GM20431 (cell line): ENCODE data around the gene SULT1E1.

Experiments used
- in situ Hi-C: fragments of 300-500 bp; cut with MseI, MboI; formaldehyde crosslinking; loops from one replicate; pipeline ENCODE4 v1.15.0; 2020; ENCODE audit warnings: low sequenced_read_pairs; ENCODE audit not compliant: unreplicated experiment

Gene SULT1E1, protein sequence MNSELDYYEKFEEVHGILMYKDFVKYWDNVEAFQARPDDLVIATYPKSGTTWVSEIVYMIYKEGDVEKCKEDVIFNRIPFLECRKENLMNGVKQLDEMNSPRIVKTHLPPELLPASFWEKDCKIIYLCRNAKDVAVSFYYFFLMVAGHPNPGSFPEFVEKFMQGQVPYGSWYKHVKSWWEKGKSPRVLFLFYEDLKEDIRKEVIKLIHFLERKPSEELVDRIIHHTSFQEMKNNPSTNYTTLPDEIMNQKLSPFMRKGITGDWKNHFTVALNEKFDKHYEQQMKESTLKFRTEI

DNA sequence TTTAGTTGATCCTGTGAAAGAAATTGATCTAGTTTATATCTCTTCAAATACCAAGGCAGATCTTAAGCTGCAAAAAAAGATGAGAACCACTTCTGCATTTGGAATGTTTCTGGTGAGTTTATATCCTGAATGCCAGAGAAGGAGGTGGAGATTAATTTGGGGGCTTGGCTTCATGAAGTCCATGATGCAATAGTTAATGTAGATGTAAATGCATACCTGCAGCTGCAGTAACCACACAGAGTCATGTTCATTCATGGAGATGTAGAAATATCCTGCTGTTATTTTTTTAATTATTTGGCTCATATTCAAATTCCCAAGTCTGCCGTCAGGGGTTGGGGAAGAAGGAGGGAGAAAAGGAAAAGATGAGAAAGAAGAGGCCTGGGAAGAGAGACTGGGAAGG, at the start of gene SULT1E1:
TSS of gene SULT1E1 (minus strand) at position 94 of the 400 bp plus-strand sequence. CDS start 2,501 bp downstream, outside the sequence.
- in situ Hi-C loops, result no loop called here

DNA sequence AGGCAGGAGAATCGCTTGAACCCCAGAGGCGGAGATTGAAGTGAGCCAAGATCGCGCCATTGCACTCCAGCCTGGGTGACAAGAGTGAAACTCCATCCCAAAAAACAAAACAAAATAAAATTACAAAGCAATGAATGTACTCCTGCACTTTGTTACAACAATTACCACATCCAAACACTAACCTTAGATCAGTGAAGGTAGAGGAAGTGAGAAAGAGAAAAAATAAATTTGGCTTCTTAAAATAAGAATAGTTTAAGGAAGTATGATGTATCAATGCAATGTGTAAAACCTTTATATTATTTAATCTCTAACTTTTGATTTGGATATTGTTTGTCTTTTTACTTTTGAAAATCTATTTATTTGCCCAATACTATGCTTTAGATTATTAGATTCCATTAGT, 49.2 kb upstream of the SULT1E1 start:
- in situ Hi-C loops, result no loop called here

DNA sequence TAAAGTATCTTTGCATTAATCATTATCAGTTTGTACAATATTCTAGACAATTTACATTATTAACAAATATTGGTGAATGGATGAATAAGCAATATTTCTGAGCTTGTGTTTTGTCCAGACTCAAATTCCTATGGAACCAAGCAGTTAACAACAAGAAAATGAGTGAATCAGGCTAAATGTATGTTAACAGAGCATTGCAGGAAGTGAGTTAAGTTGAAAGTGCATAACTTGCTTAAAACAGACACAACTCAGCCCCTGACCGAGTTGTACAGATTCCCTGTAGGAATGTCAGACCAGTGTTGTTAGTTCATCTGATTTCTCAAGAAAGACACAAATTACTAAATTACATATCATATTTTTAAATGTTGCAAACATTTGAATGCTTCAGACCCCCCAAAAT, 47.2 kb upstream of the SULT1E1 start:
- in situ Hi-C loops, result no loop called here

DNA sequence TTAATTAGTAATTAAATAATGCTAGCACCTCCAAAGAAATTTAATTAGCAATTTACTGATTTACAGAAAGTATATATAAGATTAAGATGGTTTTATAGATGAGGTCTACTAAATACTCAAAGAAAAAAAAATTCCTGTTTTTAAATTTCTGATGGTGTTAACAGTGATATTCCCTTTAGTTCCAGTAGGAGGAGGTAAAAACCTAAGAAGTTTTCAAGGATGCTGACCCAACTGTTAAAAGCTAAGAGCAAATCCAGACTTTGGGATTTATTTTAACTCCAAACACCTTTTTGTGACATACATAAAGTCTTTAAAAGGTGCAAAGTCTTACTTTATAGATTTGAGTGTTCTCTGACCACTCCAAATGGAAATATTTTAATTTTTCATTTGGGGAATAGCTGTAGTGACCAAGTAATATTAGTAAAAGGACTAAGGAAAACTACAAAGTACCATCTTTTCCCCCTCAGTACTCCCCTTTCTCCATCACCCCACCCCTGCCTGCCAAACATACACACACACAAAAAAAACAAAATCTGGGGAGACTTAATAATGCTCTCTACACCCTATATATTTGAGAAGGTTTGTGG, 36.7 kb upstream of the SULT1E1 start:
- in situ Hi-C loops, result loop anchor here (25.0 kb wide), 1 partner anchor 291 kb away; the partner anchor contains the start of gene ODAM

DNA sequence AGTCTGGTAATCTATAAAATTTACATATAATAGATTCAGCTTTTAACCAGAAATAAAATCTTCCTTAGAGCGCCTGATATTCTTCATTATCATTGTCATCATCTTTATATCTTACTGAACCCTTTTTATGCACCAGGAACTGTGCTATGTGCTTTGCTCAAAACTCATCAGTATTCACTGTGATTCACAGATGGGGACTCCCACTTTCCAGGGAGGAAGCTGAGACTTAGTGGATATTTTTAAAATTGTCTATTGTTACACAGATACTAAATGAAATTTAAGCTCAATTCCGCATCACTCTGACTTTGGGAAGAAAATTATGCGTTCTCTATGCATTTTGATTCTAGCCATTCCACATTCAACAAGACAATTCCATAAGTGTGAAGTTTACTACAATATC, 34.8 kb upstream of the SULT1E1 start:
- in situ Hi-C loops, result loop anchor here (25.0 kb wide), 1 partner anchor 293 kb away; the partner anchor contains the start of gene ODAM

DNA sequence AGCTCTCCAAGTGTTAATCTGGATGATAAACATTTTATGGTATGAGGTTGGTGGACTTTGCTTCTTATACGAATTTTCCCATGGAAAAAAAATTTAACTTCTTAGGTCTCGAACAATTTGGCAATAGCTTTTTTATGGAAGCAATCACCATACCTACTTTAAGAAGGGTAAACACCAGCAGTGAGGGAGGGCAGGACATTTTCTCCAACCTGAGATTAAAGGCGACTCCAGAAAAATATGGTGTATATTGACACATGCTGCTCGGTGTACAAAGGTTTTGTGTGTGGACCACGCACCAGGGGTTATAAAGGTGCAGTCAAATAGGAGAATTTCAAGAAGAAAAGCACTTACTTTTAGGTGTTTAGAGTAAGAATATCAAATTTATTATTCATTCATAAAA, 34.2 kb upstream of the SULT1E1 start:
- in situ Hi-C loops, result loop anchor here (25.0 kb wide), 1 partner anchor 293 kb away; the partner anchor contains the start of gene ODAM

DNA sequence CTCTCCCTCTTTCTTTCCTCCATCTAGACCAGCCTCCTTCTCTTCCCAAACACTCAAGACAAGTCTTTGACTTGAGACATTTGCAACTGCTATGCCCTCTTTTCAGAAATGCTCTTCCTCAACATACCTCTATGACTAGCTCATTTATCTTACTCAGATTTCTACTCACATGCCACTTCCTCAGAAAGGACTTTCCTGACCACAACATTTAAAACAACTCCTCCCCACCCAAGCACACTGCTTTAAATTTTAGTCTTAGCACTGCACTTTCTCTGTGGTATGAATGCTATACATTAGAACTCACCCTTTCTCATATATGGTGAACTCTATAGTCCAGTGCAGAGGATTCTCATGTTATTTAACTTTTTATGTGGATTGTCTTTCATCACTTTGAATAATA, 28.4 kb upstream of the SULT1E1 start:
- in situ Hi-C loops, result loop anchor here (10.0 to 25.0 kb wide), 2 partner anchors 194 to 299 kb away; partner anchors contain the start of gene ODAM

DNA sequence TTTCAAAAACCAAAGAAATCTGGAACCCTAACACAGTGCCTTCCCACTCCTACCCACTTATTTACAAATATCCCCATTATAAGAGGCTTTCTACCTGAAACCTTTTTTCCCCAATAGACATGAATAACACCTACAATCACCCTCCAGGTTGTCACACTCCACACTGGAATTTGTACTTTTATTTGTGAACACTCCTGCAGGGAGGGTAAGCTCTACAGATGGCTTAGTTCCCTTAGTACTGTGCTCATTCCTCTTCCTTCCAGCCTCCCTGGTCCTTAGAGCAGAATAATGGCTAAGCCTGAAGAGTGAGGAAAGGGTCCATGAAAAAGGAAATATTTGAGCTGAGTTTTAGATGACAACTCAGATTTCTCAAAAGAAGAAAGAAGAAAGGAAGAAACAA, 22.2 kb upstream of the SULT1E1 start:
- in situ Hi-C loops, result loop anchor here (10.0 to 25.0 kb wide), 2 partner anchors 187 to 305 kb away; partner anchors contain the start of gene ODAM

DNA sequence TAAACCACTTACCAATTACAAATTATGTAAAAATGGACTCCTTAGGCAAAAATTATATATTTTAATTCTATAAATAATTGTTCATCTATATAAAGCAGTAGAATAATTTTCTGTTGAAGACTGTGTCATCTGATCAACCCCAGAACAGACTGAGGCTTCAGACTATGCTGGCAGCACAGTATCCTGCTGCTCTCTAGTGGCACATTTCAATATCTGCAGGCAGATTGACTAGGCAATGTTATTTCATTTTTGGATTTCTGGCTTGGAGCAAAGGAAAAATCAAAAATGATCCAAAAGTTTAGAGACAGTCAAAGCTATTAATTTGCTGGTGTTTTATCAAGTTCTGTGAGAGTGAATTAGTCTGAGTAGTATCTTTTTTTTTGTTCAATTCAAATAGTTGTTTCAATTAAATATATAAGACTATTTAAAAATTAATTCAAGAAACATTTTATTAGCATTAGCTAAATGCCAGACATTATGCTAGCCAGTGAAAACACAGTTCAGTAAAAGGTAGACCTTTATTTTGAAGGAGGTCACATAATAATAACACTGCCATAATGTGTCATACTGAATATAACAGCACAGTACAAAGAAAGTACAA, 21.3 kb upstream of the SULT1E1 start:
- in situ Hi-C loops, result loop anchor here (10.0 to 25.0 kb wide), 2 partner anchors 186 to 306 kb away; partner anchors contain the start of gene ODAM

DNA sequence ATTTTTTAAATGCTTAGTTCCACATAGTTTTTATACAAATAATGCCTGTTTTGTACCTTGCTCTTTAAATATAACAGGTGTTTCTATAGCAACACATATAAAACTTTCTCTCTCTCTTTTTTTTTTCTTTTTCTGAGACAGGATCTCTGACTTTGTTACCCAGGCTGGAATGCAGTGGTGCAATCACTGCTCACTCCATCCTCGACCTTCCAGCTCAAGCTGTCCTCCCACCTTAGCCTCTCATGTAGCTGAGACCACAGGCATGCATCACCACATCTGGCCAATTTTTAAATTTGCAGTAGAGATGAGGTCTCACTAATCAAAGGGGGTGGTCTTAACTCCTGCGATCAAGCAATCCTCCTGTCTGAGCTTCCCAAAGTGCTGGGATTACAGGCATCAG, 18.3 kb upstream of the SULT1E1 start:
- in situ Hi-C loops, result loop anchor here (25.0 kb wide), 1 partner anchor 309 kb away; the partner anchor contains the start of gene ODAM

DNA sequence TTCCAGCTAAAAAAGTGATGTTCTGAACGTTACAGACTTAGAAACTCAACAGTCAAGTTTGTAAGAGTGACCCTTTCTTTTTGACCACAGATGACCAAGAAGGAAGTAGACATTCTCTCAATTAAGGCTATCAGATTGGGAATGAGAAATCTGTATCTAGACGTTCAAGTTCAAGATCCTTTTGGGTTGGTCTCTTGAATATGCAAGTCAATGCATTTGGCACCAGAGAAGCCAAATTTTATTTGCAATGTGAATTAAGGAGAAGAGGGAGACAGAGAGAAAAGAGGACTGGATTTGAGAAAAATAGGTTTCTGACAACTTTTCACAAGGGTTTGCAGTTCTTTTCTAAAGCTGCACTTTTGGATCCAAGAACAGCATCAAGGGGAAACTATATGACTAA, 17.5 kb upstream of the SULT1E1 start:
- in situ Hi-C loops, result loop anchor here (25.0 kb wide), 1 partner anchor 310 kb away; the partner anchor contains the start of gene ODAM

DNA sequence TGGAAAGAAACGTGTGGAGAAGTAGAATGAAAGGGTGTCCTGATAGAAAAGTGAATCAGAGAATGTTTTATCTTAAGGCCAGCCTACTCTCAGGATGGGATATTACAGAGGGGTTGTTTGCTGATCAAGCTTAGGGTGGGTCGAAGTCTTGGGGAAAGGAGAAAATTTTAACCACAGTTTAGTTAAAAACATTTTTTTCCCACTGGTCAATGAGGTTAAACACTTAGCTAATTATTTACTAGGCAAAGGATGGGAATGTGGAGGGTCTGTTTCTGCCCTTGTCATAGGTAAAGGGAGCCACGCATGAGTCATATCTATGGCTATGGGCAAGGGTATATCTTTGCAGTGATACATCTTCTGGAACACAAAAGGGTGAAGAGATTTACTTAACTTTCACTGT, 16.1 kb upstream of the SULT1E1 start:
- in situ Hi-C loops, result loop anchor here (25.0 kb wide), 1 partner anchor 311 kb away; the partner anchor contains the start of gene ODAM

DNA sequence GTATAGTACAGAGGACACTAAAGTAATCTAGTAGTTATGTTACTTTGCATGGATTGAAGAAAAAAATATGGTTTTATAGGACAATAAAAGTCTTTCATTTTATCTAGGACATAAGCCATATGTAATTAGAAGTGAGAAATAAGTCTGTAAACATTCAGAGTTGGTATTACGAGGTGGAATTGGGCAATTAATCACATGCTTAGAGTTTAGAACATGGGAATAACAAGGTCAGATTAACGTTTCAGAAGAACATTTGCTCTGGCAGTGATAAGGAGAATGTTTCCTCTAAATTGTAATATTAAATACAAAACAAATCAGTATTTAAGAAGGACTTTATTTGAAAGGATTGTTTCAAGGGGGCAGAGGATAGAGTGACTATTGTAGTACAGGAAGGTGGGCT, 15.6 kb upstream of the SULT1E1 start:
- in situ Hi-C loops, result loop anchor here (25.0 kb wide), 1 partner anchor 312 kb away; the partner anchor contains the start of gene ODAM

DNA sequence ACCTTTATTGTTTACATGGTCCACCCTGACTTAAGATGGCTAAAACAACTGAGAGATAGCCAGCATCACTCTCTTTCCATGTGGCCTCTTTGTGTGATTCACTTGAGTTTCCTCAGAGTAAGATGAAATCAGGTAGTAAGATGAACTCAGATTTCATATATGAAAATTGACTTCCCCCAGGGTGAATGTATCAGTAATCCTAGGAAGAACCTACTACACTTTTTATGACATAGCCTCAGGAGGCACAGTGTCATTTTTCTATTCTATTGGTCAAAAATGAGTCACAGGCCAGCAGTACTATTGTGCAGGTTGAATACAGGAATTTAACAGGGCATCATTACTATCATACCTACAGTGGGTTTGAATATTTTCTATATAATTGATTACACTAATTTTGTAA, 14.6 kb upstream of the SULT1E1 start:
- in situ Hi-C loops, result no loop called here

DNA sequence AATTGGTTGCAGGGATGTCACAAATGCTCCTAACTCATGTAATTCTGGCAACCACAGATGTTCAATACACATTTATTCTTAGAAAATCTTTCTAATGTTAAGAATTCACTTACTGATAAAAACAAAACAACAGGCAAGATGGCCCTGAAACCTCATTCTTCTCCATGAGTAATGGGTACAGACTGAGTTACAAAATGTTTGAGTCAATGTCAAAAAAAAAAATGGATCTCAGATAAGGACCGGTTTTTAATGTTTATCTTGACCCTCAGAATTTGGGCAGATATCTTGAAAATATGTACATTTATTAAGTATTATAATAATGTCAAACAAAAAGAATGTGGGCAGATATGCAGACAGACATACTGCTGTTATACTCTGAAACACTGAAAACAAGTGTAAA, 1.8 kb upstream of the SULT1E1 start:
- in situ Hi-C loops, result no loop called here

DNA sequence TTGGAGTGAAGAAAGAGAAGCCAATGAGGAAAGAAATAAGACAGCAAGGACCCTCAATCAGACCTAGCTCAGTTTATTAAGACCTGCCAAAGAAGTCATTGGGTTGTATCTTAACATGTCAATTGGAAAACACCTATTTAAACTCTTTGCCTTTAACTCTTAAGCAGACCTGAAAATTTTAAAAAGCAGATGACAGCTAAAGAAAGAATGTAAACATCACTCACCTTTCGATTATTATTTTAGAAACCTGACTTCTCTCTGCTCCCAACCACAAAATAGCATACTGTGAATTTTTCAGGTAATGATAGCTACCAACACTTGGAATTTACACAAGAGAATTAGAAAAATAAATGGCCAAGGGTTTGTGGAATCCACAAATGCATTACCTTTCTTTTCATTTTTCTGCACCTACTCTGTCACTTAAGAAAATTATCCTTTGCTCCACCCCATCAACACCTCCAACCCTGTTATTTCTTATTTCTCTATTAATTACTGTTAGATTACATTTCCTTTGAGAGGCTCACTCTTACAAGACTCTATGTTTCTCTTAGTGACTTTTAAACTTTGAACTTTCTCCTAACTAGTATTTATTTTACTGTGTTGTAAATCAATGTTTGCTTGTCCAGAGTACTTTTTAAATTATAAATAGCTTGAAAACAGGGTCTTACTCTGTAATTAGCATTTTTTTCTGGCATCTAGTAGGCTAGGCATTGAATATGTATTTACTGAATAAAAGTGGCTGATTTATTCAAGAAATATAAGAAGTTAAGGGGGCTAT, 765 bp upstream of the SULT1E1 start:
- in situ Hi-C loops, result no loop called here

DNA sequence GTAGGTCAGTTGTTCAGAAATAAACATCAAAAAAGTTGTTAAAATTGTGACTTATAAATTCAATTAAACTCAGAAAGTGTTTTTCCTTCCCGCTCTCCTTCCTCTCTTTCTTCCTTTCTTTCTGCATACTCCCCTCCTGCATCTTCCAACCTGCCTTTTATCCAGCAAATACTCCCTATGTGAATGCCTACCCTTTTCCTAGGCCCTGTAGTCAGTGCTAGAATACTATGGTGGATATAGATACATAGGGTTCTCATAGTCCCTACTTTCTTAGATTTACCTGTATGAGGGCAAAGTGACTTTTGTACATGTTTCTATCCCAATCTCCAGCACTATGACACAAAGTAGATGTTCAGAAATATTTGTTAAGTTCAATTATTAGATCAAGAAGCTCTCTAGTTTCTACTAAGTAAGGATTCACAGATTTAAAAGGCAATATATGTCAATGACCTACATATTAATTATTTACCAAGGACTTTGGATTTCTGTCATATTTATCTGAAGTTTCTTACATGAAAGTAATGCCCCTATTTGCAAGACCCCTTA, 732 bp downstream of the SULT1E1 start:
- in situ Hi-C loops, result no loop called here

DNA sequence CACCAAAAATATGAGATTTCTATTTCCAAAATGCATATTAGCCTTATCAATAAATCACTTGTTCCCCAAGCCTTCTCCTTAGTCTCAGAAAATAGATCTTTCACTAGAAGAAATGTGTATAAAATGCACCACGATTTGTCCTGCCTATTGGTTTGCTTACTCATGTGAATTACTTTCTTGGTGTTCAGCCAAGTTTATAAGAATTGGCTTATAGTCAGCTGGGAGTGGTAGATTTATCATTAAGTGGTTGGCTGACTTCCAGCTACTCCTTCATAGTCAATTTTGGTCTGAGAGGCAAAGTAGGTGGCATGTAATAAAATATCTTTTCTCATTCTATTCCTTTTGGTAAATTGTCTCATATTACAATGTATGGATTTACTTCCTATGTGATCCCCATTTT, 1.3 kb downstream of the SULT1E1 start:
- in situ Hi-C loops, result no loop called here

DNA sequence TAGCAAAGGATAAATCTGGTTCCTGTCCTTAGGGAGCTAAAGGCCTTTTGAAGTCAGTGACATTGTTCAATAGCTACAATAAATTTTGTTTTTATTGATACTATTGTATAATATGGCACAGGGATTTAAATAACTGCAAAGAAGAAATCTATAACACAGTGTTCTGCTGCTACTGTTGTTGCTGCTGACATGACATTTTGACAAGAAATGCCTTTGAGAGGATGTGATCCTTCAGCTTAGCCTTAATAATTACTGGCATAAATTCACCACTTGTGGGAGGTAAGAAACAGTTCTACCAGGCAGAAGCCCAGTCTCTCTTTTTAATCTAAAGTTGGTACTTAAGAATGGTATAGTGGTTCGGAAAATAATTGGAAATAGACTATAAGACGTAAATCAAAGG, 4.1 kb downstream of the SULT1E1 start:
- in situ Hi-C loops, result no loop called here

DNA sequence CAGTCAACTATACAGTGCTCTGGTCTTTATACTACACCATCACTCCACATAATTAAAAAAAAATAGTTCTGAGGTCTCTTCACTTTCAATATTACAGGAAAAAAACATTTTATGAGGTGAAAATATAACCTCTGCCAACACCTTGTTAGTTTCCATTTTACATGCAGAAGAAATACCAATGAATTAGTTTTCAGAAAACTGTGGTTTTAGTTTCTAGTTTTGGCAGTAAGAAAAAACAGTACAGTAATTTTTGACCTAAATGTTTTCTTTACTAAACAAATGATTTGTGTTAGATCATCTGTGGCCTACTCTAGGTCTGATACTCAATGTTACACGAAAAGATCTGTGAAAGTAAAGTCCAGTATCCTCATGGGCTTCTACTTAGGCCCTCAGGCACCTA, 10.0 kb downstream of the SULT1E1 start:
- in situ Hi-C loops, result no loop called here
